SK-N-SH (cell line): ENCODE measurements around the gene CCDC18.

Experiments
- CHD2 ChIP-seq: fragments of 150-350 bp; IDR thresholded peaks from 2 replicates; pipeline ENCODE4 v1.6.1; 2018; ENCODE audit warnings: low read length; ENCODE audit not compliant: partially characterized antibody
- CTCF ChIP-seq: fragments of 200-600 bp; sonication (generic); IDR thresholded peaks from 2 replicates; pipeline ENCODE4 v1.6.1; 2017; ENCODE audit warnings: antibody characterized with exemption, mild to moderate bottlenecking, moderate library complexity
- EZH2phosphoT487 ChIP-seq: fragments of 200-600 bp; sonication (generic); IDR thresholded peaks from 2 replicates; pipeline ENCODE4 v1.6.1; 2017; ENCODE audit warnings: low read depth, mixed run types, mild to moderate bottlenecking, antibody characterized with exemption, moderate library complexity, borderline replicate concordance
- FOXM1 ChIP-seq: IDR thresholded peaks from 2 replicates; pipeline ENCODE4 v1.4.0; 2012; ENCODE audit warnings: low read depth, mild to moderate bottlenecking
- GABPA ChIP-seq: IDR thresholded peaks from 2 replicates; pipeline ENCODE4 v1.4.0; 2012; ENCODE audit warnings: low read depth, mild to moderate bottlenecking
- JUND ChIP-seq: IDR thresholded peaks from 2 replicates; pipeline ENCODE4 v1.4.0; 2012
- MXI1 ChIP-seq: IDR thresholded peaks from 2 replicates; pipeline ENCODE4 v1.6.1; 2012; ENCODE audit warnings: mild to moderate bottlenecking, low read depth, low read length, improper control_type of control experiment
- POLR2AphosphoS5 ChIP-seq: IDR thresholded peaks from 2 replicates; pipeline ENCODE4 v1.6.1; 2012; ENCODE audit warnings: low read depth, low read length
- RCOR1 ChIP-seq: fragments of 150-350 bp; IDR thresholded peaks from 2 replicates; pipeline ENCODE4 v1.6.1; 2017; ENCODE audit warnings: antibody characterized with exemption, low read length
- TAF1 ChIP-seq: IDR thresholded peaks from 2 replicates; pipeline ENCODE4 v1.6.1; 2012; ENCODE audit warnings: low read depth, mild to moderate bottlenecking, low read length, moderate library complexity, borderline replicate concordance
- TF ChIP-seq, protein P1 (sequence below): IDR thresholded peaks from 2 replicates; pipeline ENCODE4 v1.4.0; 2012; ENCODE audit warnings: low read depth

GRCh38 chr1:93239863-93240262, 59.3 kb downstream of the CCDC18 start:
- TF ChIP-seq CTCF (no peak), MXI1 (no peak), EZH2phosphoT487 (no peak), TAF1 (no peak), GABPA (no peak), POLR2AphosphoS5 (no peak), CHD2 (no peak), FOXM1 (no peak), RCOR1 (no peak), JUND (no peak)
- TF ChIP-seq, protein P1, sequence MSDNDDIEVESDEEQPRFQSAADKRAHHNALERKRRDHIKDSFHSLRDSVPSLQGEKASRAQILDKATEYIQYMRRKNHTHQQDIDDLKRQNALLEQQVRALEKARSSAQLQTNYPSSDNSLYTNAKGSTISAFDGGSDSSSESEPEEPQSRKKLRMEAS: no peak
